ENCODE results near the gene NOL8. TPM values are rescaled to one million over a fixed set of nuclear protein-coding genes. Genes with fewer than 3 reads are reported as not detected.

Gene NOL8
- total RNA-seq, 1 experiment from 2014 or later = 48.2 TPM

DNA sequence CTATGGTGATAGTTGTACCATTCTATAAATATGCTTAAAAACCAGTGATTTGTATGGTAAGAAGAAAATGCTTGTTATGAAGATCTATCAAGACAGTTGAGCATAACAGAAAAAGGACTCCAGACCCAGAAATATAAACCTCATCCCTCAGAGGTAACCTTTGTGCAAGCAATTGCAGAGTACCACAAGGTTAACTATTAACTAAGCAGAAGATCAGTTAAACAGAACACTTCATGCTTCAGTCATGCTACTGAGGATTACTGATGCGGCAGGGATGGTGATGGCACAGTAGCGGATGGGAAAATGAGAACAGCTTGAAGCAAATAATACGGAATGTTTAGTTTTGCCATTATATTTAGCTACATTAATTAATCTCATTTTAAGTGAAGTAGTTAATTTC is 77.2 kb downstream of the NOL8 start (continued):
- TF ChIP-seq, protein P1, sequence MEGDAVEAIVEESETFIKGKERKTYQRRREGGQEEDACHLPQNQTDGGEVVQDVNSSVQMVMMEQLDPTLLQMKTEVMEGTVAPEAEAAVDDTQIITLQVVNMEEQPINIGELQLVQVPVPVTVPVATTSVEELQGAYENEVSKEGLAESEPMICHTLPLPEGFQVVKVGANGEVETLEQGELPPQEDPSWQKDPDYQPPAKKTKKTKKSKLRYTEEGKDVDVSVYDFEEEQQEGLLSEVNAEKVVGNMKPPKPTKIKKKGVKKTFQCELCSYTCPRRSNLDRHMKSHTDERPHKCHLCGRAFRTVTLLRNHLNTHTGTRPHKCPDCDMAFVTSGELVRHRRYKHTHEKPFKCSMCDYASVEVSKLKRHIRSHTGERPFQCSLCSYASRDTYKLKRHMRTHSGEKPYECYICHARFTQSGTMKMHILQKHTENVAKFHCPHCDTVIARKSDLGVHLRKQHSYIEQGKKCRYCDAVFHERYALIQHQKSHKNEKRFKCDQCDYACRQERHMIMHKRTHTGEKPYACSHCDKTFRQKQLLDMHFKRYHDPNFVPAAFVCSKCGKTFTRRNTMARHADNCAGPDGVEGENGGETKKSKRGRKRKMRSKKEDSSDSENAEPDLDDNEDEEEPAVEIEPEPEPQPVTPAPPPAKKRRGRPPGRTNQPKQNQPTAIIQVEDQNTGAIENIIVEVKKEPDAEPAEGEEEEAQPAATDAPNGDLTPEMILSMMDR (IDR thresholded peaks at IDR 0.05 in 2 of 3, conservative IDR thresholded peaks at IDR 0.05 in 1 of 3; ENCODE audit: borderline replicate concordance in 1 of 3, insufficient read depth in 1 of 3, low read depth in 2 of 3, low read length in 2 of 3) = no peak
- TF ChIP-seq, protein P2, sequence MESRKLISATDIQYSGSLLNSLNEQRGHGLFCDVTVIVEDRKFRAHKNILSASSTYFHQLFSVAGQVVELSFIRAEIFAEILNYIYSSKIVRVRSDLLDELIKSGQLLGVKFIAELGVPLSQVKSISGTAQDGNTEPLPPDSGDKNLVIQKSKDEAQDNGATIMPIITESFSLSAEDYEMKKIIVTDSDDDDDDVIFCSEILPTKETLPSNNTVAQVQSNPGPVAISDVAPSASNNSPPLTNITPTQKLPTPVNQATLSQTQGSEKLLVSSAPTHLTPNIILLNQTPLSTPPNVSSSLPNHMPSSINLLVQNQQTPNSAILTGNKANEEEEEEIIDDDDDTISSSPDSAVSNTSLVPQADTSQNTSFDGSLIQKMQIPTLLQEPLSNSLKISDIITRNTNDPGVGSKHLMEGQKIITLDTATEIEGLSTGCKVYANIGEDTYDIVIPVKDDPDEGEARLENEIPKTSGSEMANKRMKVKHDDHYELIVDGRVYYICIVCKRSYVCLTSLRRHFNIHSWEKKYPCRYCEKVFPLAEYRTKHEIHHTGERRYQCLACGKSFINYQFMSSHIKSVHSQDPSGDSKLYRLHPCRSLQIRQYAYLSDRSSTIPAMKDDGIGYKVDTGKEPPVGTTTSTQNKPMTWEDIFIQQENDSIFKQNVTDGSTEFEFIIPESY (IDR thresholded peaks at IDR 0.05; ENCODE audit: extremely low read depth, insufficient replicate concordance, low read length) = no peak
- TF ChIP-seq FOSL1 (IDR thresholded peaks at IDR 0.05; ENCODE audit: low read depth) = no peak

Small RNAs within 50 kb of the gene (microRNA-seq; reads per million reads assigned to microRNA genes)
- gene MIR3651 (ENCODE audit: borderline number of aligned reads) = not detected

Other genes with a start within 250 kb of the NOL8 start
- 81.7 TPM for gene SPTLC1, start 209.9 kb downstream of the NOL8 start, total RNA-seq (2021; ENCODE audit: unreplicated experiment)
- 279 TPM for gene IARS1, start 31.7 kb downstream of the NOL8 start, total RNA-seq (2021; ENCODE audit: unreplicated experiment)
- 7.0 TPM for gene CENPP, start 603 bp upstream of the NOL8 start, total RNA-seq (2021; ENCODE audit: unreplicated experiment)
- 0.15 TPM for gene OGN, start 79.2 kb upstream of the NOL8 start, total RNA-seq (2021; ENCODE audit: unreplicated experiment)
- gene OMD, start 99.1 kb upstream of the NOL8 start, total RNA-seq (2021; ENCODE audit: unreplicated experiment) = not detected
- not detected for gene ASPN, start 157.2 kb upstream of the NOL8 start, total RNA-seq (2021; ENCODE audit: unreplicated experiment)
- gene ECM2, start 210.6 kb upstream of the NOL8 start, total RNA-seq (2021; ENCODE audit: unreplicated experiment) = not detected

Data from HCT116 (cell line).